ENCODE measurements around the gene UCN2. TPM values are rescaled to one million over a fixed set of nuclear protein-coding genes. Genes with fewer than 3 reads are reported as not detected.
"Not testable (repeated sequence)": the region's sequence is repeated elsewhere in the genome, so short reads cannot be mapped to it uniquely, and the experiment has no call there.

The UCN2 gene
- total RNA-seq, 1 experiment from 2014 or later = not detected

GRCh38 chr3:48564022-48564421 is 441 bp upstream of the UCN2 start:
- peak; percentile 8 for DNase-seq (ENCODE audit: extremely low read depth, low read depth)

- DNase-seq (ENCODE audit: extremely low read depth, low read depth) = no peak
Measured at GRCh38 chr3:48562367-48563095, 1.1 kb downstream of the UCN2 start.

- DNase-seq (ENCODE audit: extremely low read depth, low read depth) = no peak
Measured at GRCh38 chr3:48561045-48561736, 2.4 kb downstream of the UCN2 start.

- no peak for DNase-seq (ENCODE audit: extremely low read depth, low read depth)
Measured at GRCh38 chr3:48560648-48561018, 2.9 kb downstream of the UCN2 start.

GRCh38 chr3:48558493-48559134 is 5.0 kb downstream of the UCN2 start:
- DNase-seq (ENCODE audit: extremely low read depth, low read depth) = no peak

- DNase-seq (ENCODE audit: extremely low read depth, low read depth) = peak; percentile 99
Measured at GRCh38 chr3:48556796-48557626, 6.6 kb downstream of the UCN2 start, which contains the start of gene PFKFB4. TSS of gene PFKFB4 (minus strand) at chr3:48556803. CDS start at chr3:48556777, 26 bp downstream.

- no peak for DNase-seq (ENCODE audit: extremely low read depth, low read depth)
Measured at GRCh38 chr3:48555949-48556795, 7.4 kb downstream of the UCN2 start.

GRCh38 chr3:48555231-48555948 is 8.2 kb downstream of the UCN2 start:
- DNase-seq (ENCODE audit: extremely low read depth, low read depth) = no peak

- no peak for DNase-seq (ENCODE audit: extremely low read depth, low read depth)
Measured at GRCh38 chr3:48553886-48554845, 9.4 kb downstream of the UCN2 start.

- no peak for DNase-seq (ENCODE audit: extremely low read depth, low read depth)
Measured at GRCh38 chr3:48553361-48553760, 10.2 kb downstream of the UCN2 start.

- no peak for DNase-seq (ENCODE audit: extremely low read depth, low read depth)
Measured at GRCh38 chr3:48552111-48552951, 11.2 kb downstream of the UCN2 start.

- not testable (repeated sequence) for DNase-seq (ENCODE audit: extremely low read depth, low read depth)
Measured at GRCh38 chr3:48551651-48552050, 11.9 kb downstream of the UCN2 start.

GRCh38 chr3:48548729-48549705 is 14.6 kb downstream of the UCN2 start:
- peak; percentile 66 for DNase-seq (ENCODE audit: extremely low read depth, low read depth)

GRCh38 chr3:48548126-48548525 is 15.5 kb downstream of the UCN2 start:
- DNase-seq (ENCODE audit: extremely low read depth, low read depth) = no peak

- DNase-seq (ENCODE audit: extremely low read depth, low read depth) = no peak
Measured at GRCh38 chr3:48546203-48546829, 17.3 kb downstream of the UCN2 start.

All from NCI-H460 (cell line).